ENCODE measurements around the gene IMPG2.

Gene IMPG2

GRCh38 chr3:101179637-101180036 lies 140.7 kb downstream of the IMPG2 start:
- no peak for DNase-seq

GRCh38 chr3:101177577-101177976 lies 142.8 kb downstream of the IMPG2 start:
- no peak for DNase-seq
